Stomach (tissue), 4 donors: ENCODE data around the gene RGSL1.

Experiments
- CTCF ChIP-seq, 7 experiments: fragments of 450-650 bp in 4 of 7; fragments of 200-600 bp in 3 of 7; sonication (generic) in 3 of 7; IDR thresholded peaks; one replicate each; pipeline ENCODE4 v1.5.1; 2016 to 2019; ENCODE audit warnings: antibody characterized with exemption in 7 of 7, control low read depth in 2 of 7, mild to moderate bottlenecking in 1 of 7
- POLR2A ChIP-seq, 4 donors: fragments of 450-650 bp; IDR thresholded peaks; one replicate each; pipeline ENCODE4 v1.6.1; 2016; ENCODE audit warnings: antibody characterized with exemption in 4 of 4, control low read depth in 2 of 4, mild to moderate bottlenecking in 1 of 4, moderate library complexity in 1 of 4
- POLR2AphosphoS5 ChIP-seq, 3 donors: sonication (generic); formaldehyde crosslinking; IDR thresholded peaks; one replicate each; pipeline ENCODE4 v1.6.1; 2016; ENCODE audit warnings: antibody characterized with exemption in 3 of 3

DNA sequence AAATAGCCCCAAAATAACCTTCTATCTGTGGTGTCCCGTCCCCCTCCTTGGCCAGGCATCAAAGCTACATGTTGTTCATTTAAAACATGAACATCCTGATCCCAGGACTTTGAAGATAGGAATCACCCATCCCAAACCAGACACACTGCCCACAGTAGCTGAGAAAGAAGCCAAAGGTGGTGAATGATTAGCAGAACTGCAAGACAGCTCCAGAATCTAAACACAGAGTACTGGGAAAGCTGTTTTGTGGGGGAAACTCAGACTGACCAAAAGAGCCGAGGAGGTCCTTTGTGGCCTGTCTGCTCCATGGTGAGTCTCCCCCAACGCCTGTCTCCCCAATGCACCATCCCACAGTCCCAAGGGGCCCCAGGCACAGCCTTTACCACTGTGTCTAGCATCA lies 42.2 kb upstream of the RGSL1 start:
- TF ChIP-seq CTCF (IDR thresholded peaks at IDR 0.05) (no peak), POLR2A (IDR thresholded peaks at IDR 0.05) (no peak), POLR2AphosphoS5 (IDR thresholded peaks at IDR 0.05) (no peak)
